ENCODE results near the gene SLC29A4. TPM values are rescaled to one million over a fixed set of nuclear protein-coding genes. Genes with fewer than 3 reads are reported as not detected.

SLC29A4 gene
- polyA plus RNA-seq, 1 of the 3 experiments (the other 2 are of a cell fraction) = 12.3 TPM

DNA sequence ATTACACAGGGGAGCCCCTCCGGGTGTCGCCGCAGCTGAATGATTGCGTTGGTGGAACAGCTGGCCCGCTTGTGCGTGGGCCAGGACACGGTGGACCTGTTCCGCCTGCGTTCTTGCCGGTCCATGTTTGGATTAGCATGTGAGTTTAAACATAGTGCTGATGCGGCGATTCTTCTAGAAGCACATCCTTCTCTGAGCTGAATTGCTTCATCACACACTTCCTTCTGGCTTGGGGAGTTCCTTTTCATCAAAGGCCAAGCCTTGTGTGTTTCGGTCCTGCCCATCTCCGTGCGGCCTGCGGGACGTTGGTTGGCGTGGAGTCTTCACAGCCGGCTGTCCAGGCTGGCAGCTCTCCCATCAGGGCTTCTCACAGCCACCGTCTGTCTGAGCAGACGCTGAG lies 45.5 kb upstream of the SLC29A4 start:
- ChIA-PET POLR2A (no interaction called here), CTCF (interaction anchor here (0.6 to 1.9 kb wide), 5 partner anchors 25 to 214 kb away, joined by 3 to 6 read pairs (median 4); no protein-coding TSS in a partner anchor)
- Histone ChIP-seq H3K9me3 (no peaks in the 10 kb centered on the region), H3F3A (replicated peaks; ENCODE audit: insufficient read depth) (no peaks in the 10 kb centered on the region), H3K27ac (ENCODE audit: low read depth in 2 of 2, low read length in 1 of 2) (no peak overlapping the region), H4K20me1 (ENCODE audit: insufficient read depth) (no peaks in the 10 kb centered on the region), H3K4me3 (ENCODE audit: low read depth in 2 of 2, low read length in 1 of 2) (no peak overlapping the region), H3K79me2 (ENCODE audit: insufficient read depth) (no peaks in the 10 kb centered on the region), H3K27me3 (ENCODE audit: insufficient read depth) (no peaks in the 10 kb centered on the region), H3K9me2 (no peaks in the 10 kb centered on the region), H3K4me1 (ENCODE audit: control insufficient read depth in 1 of 2, insufficient read depth in 2 of 2, low read depth in 1 of 2, low read length in 1 of 2) (peaks cover 0 to 12% of the 10 kb centered on the region in 2 experiments; a peak in 1 of 4 replicates), H3K36me3 (replicated peaks in 1 of 2; ENCODE audit: control insufficient read depth in 1 of 2, insufficient read depth in 2 of 2, low read length in 1 of 2) (peaks cover 6% of the 10 kb centered on the region in 2 experiments), H3K9ac (no peak overlapping the region), H3K4me2 (no peak overlapping the region), H2AFZ (ENCODE audit: low read depth) (no peak overlapping the region)
- WGBS (ENCODE audit: low lambda C conversion rate) = 87% methylated on average over 21 of the region's 21 CpGs
- DNase-seq = no peak
- TF ChIP-seq EZH2phosphoT487 (IDR thresholded peaks at IDR 0.05; ENCODE audit: borderline replicate concordance, low read depth) = no peak
- no peak for TF ChIP-seq EP300 (IDR thresholded peaks at IDR 0.05; ENCODE audit: borderline replicate concordance in 1 of 2, low read depth in 1 of 2, low read length in 1 of 2)
- no peak for TF ChIP-seq YY1 (IDR thresholded peaks at IDR 0.05; ENCODE audit: low read depth)
- TF ChIP-seq RXRA (IDR thresholded peaks at IDR 0.05; ENCODE audit: borderline replicate concordance, low read depth) = no peak
- no peak for TF ChIP-seq ELF1 (IDR thresholded peaks at IDR 0.05)
- no peak for TF ChIP-seq POLR2AphosphoS5 (IDR thresholded peaks at IDR 0.05; ENCODE audit: low read depth, low read length)
- TF ChIP-seq, protein P1, sequence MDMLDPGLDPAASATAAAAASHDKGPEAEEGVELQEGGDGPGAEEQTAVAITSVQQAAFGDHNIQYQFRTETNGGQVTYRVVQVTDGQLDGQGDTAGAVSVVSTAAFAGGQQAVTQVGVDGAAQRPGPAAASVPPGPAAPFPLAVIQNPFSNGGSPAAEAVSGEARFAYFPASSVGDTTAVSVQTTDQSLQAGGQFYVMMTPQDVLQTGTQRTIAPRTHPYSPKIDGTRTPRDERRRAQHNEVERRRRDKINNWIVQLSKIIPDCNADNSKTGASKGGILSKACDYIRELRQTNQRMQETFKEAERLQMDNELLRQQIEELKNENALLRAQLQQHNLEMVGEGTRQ (IDR thresholded peaks at IDR 0.05; ENCODE audit: borderline replicate concordance, low read depth, low read length) = no peak
- no peak for TF ChIP-seq GABPA (IDR thresholded peaks at IDR 0.05; ENCODE audit: low read depth)
- TF ChIP-seq TEAD4 (IDR thresholded peaks at IDR 0.05; ENCODE audit: borderline replicate concordance, insufficient read depth) = no peak
- no peak for TF ChIP-seq FOXM1 (IDR thresholded peaks at IDR 0.05; ENCODE audit: low read depth)

DNA sequence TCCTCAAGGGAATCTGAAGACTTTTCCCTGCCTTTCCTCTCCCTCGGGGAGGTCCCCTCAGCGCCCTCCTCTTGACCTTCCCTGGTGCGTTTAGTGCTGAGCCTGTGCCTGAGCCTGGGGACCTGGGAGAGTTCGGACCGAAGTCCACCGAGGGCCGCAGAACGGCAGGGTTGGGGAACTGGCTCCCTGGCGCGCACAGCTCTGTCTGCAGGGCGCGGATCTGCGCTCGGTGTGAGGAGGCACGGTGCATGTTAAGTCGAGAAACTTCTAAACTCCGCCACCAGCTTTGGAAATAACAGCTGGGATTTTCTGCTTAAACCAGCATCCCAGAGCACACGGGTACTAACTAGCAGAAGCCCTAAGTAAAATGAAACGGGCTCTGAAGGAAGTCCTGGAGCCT lies 44.2 kb upstream of the SLC29A4 start:
- ChIA-PET CTCF (interaction anchor here (0.7 to 1.9 kb wide), 3 partner anchors 8 to 50 kb away, joined by 3 to 6 read pairs (median 3); no protein-coding TSS in a partner anchor), POLR2A (no interaction called here)
- Histone ChIP-seq H3K4me3 (ENCODE audit: low read depth in 2 of 2, low read length in 1 of 2) (no peak overlapping the region), H3K27me3 (ENCODE audit: insufficient read depth) (0 out of 2 replicates have a peak, but pooled peaks cover 4% of the 10 kb centered on the region), H3K36me3 (replicated peaks in 1 of 2; ENCODE audit: control insufficient read depth in 1 of 2, insufficient read depth in 2 of 2, low read length in 1 of 2) (peaks cover 0 to 2% of the 10 kb centered on the region in 2 experiments), H3K9me2 (no peaks in the 10 kb centered on the region), H4K20me1 (ENCODE audit: insufficient read depth) (no peaks in the 10 kb centered on the region), H3K4me2 (no peak overlapping the region), H3K27ac (ENCODE audit: low read depth in 2 of 2, low read length in 1 of 2) (no peak overlapping the region), H3F3A (replicated peaks; ENCODE audit: insufficient read depth) (no peaks in the 10 kb centered on the region), H2AFZ (ENCODE audit: low read depth) (no peak overlapping the region), H3K4me1 (ENCODE audit: control insufficient read depth in 1 of 2, insufficient read depth in 2 of 2, low read depth in 1 of 2, low read length in 1 of 2) (peaks cover 0 to 17% of the 10 kb centered on the region in 2 experiments; a peak in 1 of 4 replicates), H3K9ac (no peak overlapping the region), H3K79me2 (ENCODE audit: insufficient read depth) (no peaks in the 10 kb centered on the region), H3K9me3 (no peaks in the 10 kb centered on the region)
- whole genome bisulfite sequencing (ENCODE audit: low lambda C conversion rate) = 90% methylated on average over 19 of the region's 19 CpGs
- DNase-seq = no peak
- TF ChIP-seq JUND (IDR thresholded peaks at IDR 0.05) = no peak
- TF ChIP-seq TAF1 (IDR thresholded peaks at IDR 0.05; ENCODE audit: borderline replicate concordance, low read depth, low read length) = no peak
- TF ChIP-seq CHD2 (IDR thresholded peaks at IDR 0.05; ENCODE audit: low read length, partially characterized antibody) = no peak
- no peak for TF ChIP-seq ELF1 (IDR thresholded peaks at IDR 0.05)
- TF ChIP-seq MEF2A (IDR thresholded peaks at IDR 0.05; ENCODE audit: borderline replicate concordance, low read depth) = no peak
